NCI-H2171 treated with DMSO at 0.1 percent for 48 hours (cell line): ENCODE measurements around the gene LIX1.
"Not testable (repeated sequence)": the region's sequence is repeated elsewhere in the genome, so short reads cannot be mapped to it uniquely, and the experiment has no call there.

Experiments
- DNase-seq: peaks from one replicate; lab custom pipeline; 2025; lab: John Stamatoyannopoulos, UW

Gene LIX1

GRCh38 chr5:97142521-97143254 is at the start of gene LIX1:
Gene LIX1 (minus strand): TSS chr5:97142611. CDS start chr5:97142576, 35 bp downstream.
- DNase-seq: peak; percentile 69

GRCh38 chr5:97191893-97192292 is 49.5 kb upstream of the LIX1 start:
- no peak for DNase-seq

GRCh38 chr5:97189523-97189922 is 47.1 kb upstream of the LIX1 start:
- DNase-seq: not testable (repeated sequence)

GRCh38 chr5:97183930-97184213 is 41.5 kb upstream of the LIX1 start:
- DNase-seq: no peak

- DNase-seq: peak; percentile 96
Observed at GRCh38 chr5:97183100-97183929, 40.9 kb upstream of the LIX1 start, which contains the start of gene RIOK2. Gene RIOK2 (minus strand): TSS chr5:97183247. CDS start chr5:97183191, 56 bp downstream.

- no peak for DNase-seq
Observed at GRCh38 chr5:97182571-97183099, 40.2 kb upstream of the LIX1 start.

- DNase-seq: no peak
Observed at GRCh38 chr5:97181856-97182545, 39.6 kb upstream of the LIX1 start.

- DNase-seq: not testable (repeated sequence)
Observed at GRCh38 chr5:97179457-97179856, 37.0 kb upstream of the LIX1 start.

GRCh38 chr5:97172227-97172626 is 29.8 kb upstream of the LIX1 start:
- DNase-seq: no peak

GRCh38 chr5:97171703-97172102 is 29.3 kb upstream of the LIX1 start:
- no peak for DNase-seq

- DNase-seq: no peak
Observed at GRCh38 chr5:97167435-97167834, 25.0 kb upstream of the LIX1 start.

GRCh38 chr5:97165726-97166125 is 23.3 kb upstream of the LIX1 start:
- no peak for DNase-seq

- no peak for DNase-seq
Observed at GRCh38 chr5:97164846-97165245, 22.4 kb upstream of the LIX1 start.

GRCh38 chr5:97163790-97164285 is 21.4 kb upstream of the LIX1 start:
- no peak for DNase-seq

GRCh38 chr5:97163360-97163764 is 21.0 kb upstream of the LIX1 start:
- no peak for DNase-seq

- DNase-seq: peak; percentile 60
Observed at GRCh38 chr5:97162045-97162444, 19.6 kb upstream of the LIX1 start.

- DNase-seq: no peak
Observed at GRCh38 chr5:97157689-97158088, 15.3 kb upstream of the LIX1 start.

- no peak for DNase-seq
Observed at GRCh38 chr5:97151370-97151769, 9.0 kb upstream of the LIX1 start.

GRCh38 chr5:97150401-97150800 is 8.0 kb upstream of the LIX1 start:
- DNase-seq: no peak

- no peak for DNase-seq
Observed at GRCh38 chr5:97149709-97150108, 7.3 kb upstream of the LIX1 start.

- DNase-seq: no peak
Observed at GRCh38 chr5:97148288-97148687, 5.9 kb upstream of the LIX1 start.

- no peak for DNase-seq
Observed at GRCh38 chr5:97143704-97144103, 1.3 kb upstream of the LIX1 start.
